ENCODE data around the gene ACOT9. TPM values are rescaled to one million over a fixed set of nuclear protein-coding genes. Genes with fewer than 3 reads are reported as not detected.
A peak's percentile ranks its signal among the peaks of the same experiment; 100 is the strongest.
"Not testable (repeated sequence)": the region's sequence is repeated elsewhere in the genome, so short reads cannot be mapped to it uniquely, and the experiment has no call there.

ACOT9 gene
- total RNA-seq, 2 experiments from 2014 or later = 22.1 to 23.1 TPM

- H3K27me3 Mint-ChIP-seq = no peaks in the 10 kb centered on the region
- H3K4me3 Mint-ChIP-seq = no peak overlapping the region
- H3K27ac Mint-ChIP-seq = no peak overlapping the region
- H3K4me1 Mint-ChIP-seq = peaks cover 14% of the 10 kb centered on the region
- peaks cover 2% of the 10 kb centered on the region for H3K36me3 Mint-ChIP-seq
- H3K9me3 Mint-ChIP-seq = no peaks in the 10 kb centered on the region
- no peak for DNase-seq
These were observed 2.7 kb upstream of the ACOT9 start for GRCh38 chrX:23745786-23746185.

DNA sequence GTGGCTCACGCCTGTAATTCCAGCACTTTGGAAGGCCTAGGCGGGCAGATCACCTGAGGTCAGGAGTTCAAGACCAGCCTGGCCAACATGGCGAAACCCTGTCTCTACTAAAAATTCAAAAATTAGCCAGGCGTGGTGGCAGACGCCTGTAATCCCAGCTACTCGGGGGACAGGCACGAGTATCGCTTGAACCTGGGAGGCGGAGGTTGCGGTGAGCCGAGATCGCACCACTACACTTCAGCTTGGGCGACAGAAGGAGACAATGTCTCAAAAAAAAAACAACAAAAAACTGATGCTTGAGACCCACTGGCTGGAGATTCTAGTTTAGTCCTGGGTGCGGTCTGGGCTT lies 521 bp upstream of the ACOT9 start:
- Mint-ChIP-seq H3K27ac (peak overlapping the region; percentile 87), H3K4me3 (peak overlapping the region; percentile 89), H3K4me1 (peaks cover 14% of the 10 kb centered on the region)
- H3K27me3 Mint-ChIP-seq, H3K9me3 Mint-ChIP-seq, DNase-seq, H3K36me3 Mint-ChIP-seq: not testable (repeated sequence)

- peaks cover 2% of the 10 kb centered on the region for H3K36me3 Mint-ChIP-seq
- H3K4me3 Mint-ChIP-seq = peak overlapping the region; percentile 89
- no peaks in the 10 kb centered on the region for H3K27me3 Mint-ChIP-seq
- no peaks in the 10 kb centered on the region for H3K9me3 Mint-ChIP-seq
- peak; percentile 14 for DNase-seq
- H3K27ac Mint-ChIP-seq = peak overlapping the region; percentile 87
- peaks cover 14% of the 10 kb centered on the region for H3K4me1 Mint-ChIP-seq
These were observed 841 bp downstream of the ACOT9 start for GRCh38 chrX:23742174-23742696.

DNA sequence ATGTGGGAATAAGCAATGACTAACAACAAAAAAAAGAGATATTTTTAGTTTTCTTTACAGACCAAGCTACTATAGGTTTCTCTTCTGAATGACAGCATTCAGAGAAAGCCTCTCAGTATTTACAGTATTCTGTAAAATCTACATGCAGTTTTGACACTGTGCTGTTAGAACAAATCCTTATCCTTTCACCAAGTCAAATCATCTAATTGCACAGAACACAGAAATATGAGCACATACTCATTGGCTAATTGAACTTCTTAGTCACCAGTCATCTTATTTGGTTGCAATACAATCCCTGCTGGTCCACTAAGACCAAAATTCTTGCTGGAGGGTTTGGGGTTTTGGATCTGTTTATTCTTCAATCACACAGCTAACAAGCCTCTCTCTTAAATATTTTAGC lies 5.7 kb downstream of the ACOT9 start:
- no peak overlapping the region for H3K27ac Mint-ChIP-seq
- no peak overlapping the region for H3K4me3 Mint-ChIP-seq
- H3K27me3 Mint-ChIP-seq = no peaks in the 10 kb centered on the region
- H3K36me3 Mint-ChIP-seq = peaks cover 6% of the 10 kb centered on the region
- no peaks in the 10 kb centered on the region for H3K9me3 Mint-ChIP-seq
- peaks cover 22% of the 10 kb centered on the region for H3K4me1 Mint-ChIP-seq
- DNase-seq = no peak

- Mint-ChIP-seq H3K27me3 (no peaks in the 10 kb centered on the region), H3K27ac (no peak overlapping the region), H3K4me3 (no peak overlapping the region), H3K4me1 (peaks cover 15% of the 10 kb centered on the region), H3K9me3 (no peaks in the 10 kb centered on the region), H3K36me3 (peaks cover 4% of the 10 kb centered on the region)
- no peak for DNase-seq
These were observed 7.0 kb downstream of the ACOT9 start for GRCh38 chrX:23736030-23736429.

- Mint-ChIP-seq H3K27me3 (no peaks in the 10 kb centered on the region), H3K36me3 (peaks cover 8% of the 10 kb centered on the region), H3K9me3 (no peaks in the 10 kb centered on the region), H3K27ac (peak overlapping the region; percentile 76), H3K4me1 (peaks cover 15% of the 10 kb centered on the region), H3K4me3 (no peak overlapping the region)
- no peak for DNase-seq
These were observed 10.4 kb downstream of the ACOT9 start for GRCh38 chrX:23732704-23733103.

DNA sequence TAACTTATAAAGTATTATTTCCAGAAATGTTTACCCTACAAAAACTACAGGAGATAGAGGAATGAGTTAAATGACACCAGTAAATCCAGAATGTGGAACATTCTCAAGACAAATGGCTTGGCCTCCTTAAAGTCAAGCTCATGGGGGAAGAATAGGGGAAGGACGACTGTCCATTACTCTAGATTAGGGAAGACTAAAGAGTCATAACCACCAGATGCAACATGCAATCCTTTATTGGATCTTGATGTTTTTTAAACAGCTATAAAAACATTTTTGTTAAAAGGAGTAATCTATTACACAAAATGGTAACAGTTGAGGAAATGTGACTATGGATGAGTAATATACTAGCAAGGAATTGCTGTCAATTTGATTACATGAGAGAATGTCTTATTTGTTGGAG lies 11.1 kb downstream of the ACOT9 start:
- no peak overlapping the region for H3K4me3 Mint-ChIP-seq
- H3K4me1 Mint-ChIP-seq = peaks cover 15% of the 10 kb centered on the region
- H3K27ac Mint-ChIP-seq = no peak overlapping the region
- DNase-seq = no peak
- no peaks in the 10 kb centered on the region for H3K9me3 Mint-ChIP-seq
- peaks cover 8% of the 10 kb centered on the region for H3K36me3 Mint-ChIP-seq
- no peaks in the 10 kb centered on the region for H3K27me3 Mint-ChIP-seq

DNA sequence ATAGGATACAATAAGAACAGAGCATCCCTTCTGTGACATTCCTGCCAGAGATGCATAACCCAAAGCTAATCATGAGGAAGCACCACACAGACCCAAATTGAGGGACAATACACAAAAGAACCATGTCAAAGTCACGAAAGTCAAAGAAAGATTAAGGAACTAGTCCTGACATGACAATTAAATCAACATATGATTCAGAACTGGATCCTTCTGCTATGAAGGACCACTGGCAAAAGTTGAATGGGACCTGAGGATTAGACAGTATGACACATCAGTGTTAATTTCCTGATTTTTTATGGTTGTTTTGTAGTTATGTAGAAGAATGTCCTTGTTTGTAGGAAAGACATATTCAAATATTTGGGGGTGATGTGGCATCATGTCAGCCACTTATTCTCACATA lies 13.9 kb downstream of the ACOT9 start:
- H3K27ac Mint-ChIP-seq = no peak overlapping the region
- H3K36me3 Mint-ChIP-seq = peaks cover 11% of the 10 kb centered on the region
- H3K27me3 Mint-ChIP-seq = no peaks in the 10 kb centered on the region

DNA sequence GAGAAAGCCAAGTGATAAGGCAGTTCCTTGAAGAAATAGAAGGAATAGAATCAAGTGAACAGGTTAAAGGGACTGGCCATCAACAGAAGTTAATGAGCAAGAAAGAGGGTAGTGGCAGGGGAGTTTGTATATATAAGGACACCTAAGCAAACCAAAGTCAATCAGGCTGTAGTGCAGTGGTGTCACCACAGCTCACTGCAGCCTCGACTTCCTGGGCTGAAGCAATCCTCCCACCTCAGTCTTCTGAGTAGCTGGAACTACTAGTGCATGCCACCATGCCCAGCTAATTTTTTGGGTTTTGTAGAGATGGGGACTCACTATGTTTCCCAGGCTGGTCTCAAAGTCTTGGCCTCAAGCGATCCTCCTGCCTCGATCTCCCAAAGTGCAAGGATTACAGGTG lies 15.9 kb downstream of the ACOT9 start:
- peaks cover 11% of the 10 kb centered on the region for H3K36me3 Mint-ChIP-seq
- H3K4me1 Mint-ChIP-seq = no peaks in the 10 kb centered on the region
- H3K4me3 Mint-ChIP-seq = no peak overlapping the region
- no peaks in the 10 kb centered on the region for H3K27me3 Mint-ChIP-seq
- no peak for DNase-seq
- H3K27ac Mint-ChIP-seq = no peak overlapping the region
- no peaks in the 10 kb centered on the region for H3K9me3 Mint-ChIP-seq

More for the DNA sequence above, 13.9 kb downstream of the ACOT9 start:
- no peak for DNase-seq
- Mint-ChIP-seq H3K4me1 (peaks cover 9% of the 10 kb centered on the region), H3K9me3 (no peaks in the 10 kb centered on the region), H3K4me3 (no peak overlapping the region)

- Mint-ChIP-seq H3K27me3 (no peaks in the 10 kb centered on the region), H3K27ac (no peak overlapping the region), H3K36me3 (peaks cover 11% of the 10 kb centered on the region)
These were observed 16.9 kb downstream of the ACOT9 start for GRCh38 chrX:23726191-23726590.

DNA sequence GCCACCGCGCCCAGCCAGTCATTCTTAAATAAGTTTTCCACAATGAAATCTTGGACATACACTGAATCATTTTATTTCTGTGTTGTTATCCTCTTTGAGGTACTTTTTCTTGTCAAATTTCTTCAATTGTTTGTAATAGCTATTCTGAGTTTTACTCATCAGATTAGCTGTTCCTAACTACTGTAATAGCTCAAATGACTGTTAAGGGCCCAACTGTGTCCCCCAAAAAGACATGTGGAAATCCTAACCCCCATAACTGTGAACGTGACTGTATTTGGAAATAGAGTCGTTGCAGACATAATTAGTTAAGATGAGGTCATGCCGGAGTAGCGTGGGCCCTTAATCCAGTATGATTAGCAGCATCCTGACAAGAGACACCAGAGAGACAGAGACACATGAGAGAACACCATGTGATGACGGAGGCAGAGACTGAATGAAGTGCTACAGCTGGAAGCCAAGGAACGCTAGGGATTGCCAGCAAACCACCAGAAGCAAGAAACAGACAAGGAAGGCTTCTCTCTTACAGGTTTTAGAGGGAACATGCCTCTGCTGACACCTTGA lies 22.9 kb downstream of the ACOT9 start:
- Mint-ChIP-seq H3K36me3 (peaks cover 3% of the 10 kb centered on the region), H3K4me3 (no peak overlapping the region), H3K27ac (no peak overlapping the region), H3K9me3 (no peaks in the 10 kb centered on the region), H3K4me1 (no peaks in the 10 kb centered on the region), H3K27me3 (no peaks in the 10 kb centered on the region)
- DNase-seq = no peak

More at GRCh38 chrX:23726191-23726590, 16.9 kb downstream of the ACOT9 start:
- H3K9me3 Mint-ChIP-seq = no peaks in the 10 kb centered on the region
- no peak for DNase-seq
- no peak overlapping the region for H3K4me3 Mint-ChIP-seq
- H3K4me1 Mint-ChIP-seq = no peaks in the 10 kb centered on the region

DNA sequence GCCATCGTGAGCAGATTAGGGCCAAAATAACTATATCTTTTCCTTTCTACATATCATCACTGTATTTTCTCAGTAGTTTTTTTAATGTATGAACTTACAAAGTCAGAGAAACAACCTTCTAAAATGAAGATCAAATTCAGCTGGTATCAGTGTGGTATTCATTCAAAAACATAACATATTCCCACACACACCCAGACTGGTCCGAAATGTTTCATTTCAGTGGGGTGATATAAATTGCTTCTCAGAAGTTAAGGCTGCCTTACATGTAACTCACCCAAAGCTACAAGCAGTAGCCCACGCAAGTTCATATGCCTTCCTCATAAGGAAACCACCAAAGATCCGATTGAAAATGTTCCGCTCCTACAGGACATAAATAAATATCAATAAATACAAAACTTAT lies 37.8 kb downstream of the ACOT9 start:
- no peak overlapping the region for H3K27ac Mint-ChIP-seq

DNA sequence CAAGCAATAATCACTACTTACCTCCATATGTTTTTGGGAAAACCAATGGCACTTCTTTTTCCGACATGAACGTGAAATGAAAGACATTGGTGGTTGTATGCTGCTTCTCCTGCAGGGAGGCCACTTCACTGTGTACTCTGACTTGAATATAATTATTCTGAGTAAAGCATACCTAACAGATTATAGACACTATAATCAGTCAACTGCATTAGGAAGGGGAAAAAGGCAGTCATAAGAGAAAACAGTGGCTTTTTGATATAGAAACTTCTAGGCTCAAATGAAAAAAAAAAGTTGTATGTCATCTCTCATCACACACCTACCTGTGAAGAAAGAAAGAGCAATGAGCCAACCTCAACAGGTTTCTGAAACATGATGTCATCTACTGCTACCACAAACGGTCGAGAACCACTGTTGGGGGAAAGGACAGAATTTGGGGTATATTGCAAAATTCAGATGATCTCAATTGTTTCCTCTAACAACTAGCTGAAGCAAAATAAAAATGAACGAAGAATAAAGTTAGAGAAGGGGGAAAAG lies 38.3 kb downstream of the ACOT9 start:
- DNase-seq = no peak
- no peak overlapping the region for H3K27ac Mint-ChIP-seq
- H3K36me3 Mint-ChIP-seq = peaks cover 11% of the 10 kb centered on the region
- no peaks in the 10 kb centered on the region for H3K4me1 Mint-ChIP-seq
- no peaks in the 10 kb centered on the region for H3K9me3 Mint-ChIP-seq
- no peak overlapping the region for H3K4me3 Mint-ChIP-seq
- H3K27me3 Mint-ChIP-seq = no peaks in the 10 kb centered on the region

More for the DNA sequence above, 37.8 kb downstream of the ACOT9 start:
- no peak for DNase-seq
- Mint-ChIP-seq H3K9me3 (no peaks in the 10 kb centered on the region), H3K4me1 (no peaks in the 10 kb centered on the region), H3K36me3 (peaks cover 8% of the 10 kb centered on the region), H3K4me3 (no peak overlapping the region), H3K27me3 (no peaks in the 10 kb centered on the region)

DNA sequence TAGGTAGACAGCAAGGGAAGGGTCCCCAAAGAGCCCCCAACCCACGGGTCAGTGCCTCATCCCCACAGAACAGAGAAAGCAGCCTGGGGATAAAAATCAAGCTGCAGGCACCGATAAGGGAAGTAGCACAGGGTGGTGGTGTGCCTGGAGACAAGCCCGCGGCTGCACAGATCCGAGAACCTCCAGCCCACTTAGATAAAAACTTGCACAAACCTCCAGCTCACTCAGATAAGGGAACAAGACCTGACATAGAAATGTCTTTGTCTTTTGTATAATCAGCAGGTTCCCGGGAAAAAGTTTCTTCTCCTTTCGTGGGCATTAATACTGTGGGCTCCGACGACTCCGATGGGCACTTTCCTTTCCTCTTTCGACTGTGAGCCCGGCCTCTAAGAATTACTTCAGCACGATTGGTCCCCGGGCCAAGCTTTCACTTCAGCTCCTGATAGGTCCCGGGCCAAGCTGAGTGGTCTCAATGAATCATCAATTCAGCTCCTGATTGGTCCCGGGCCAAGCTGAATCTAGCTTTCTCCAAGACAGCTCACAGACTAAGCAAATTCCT lies 43.4 kb downstream of the ACOT9 start:
- H3K4me1 Mint-ChIP-seq = no peaks in the 10 kb centered on the region
- H3K4me3 Mint-ChIP-seq = peak overlapping the region; percentile 70
- H3K27me3 Mint-ChIP-seq = no peaks in the 10 kb centered on the region
- peaks cover 11% of the 10 kb centered on the region for H3K36me3 Mint-ChIP-seq
- peak; percentile 25 for DNase-seq
- no peak overlapping the region for H3K27ac Mint-ChIP-seq
- no peaks in the 10 kb centered on the region for H3K9me3 Mint-ChIP-seq

GRCh38 chrX:23694606-23695005 lies 48.5 kb downstream of the ACOT9 start:
- H3K4me3 Mint-ChIP-seq = no peak overlapping the region

GRCh38 chrX:23692166-23692565 lies 50.9 kb downstream of the ACOT9 start:
- H3K9me3 Mint-ChIP-seq = no peaks in the 10 kb centered on the region
- H3K36me3 Mint-ChIP-seq = no peaks in the 10 kb centered on the region
- no peaks in the 10 kb centered on the region for H3K27me3 Mint-ChIP-seq
- no peak overlapping the region for H3K27ac Mint-ChIP-seq
- DNase-seq = no peak
- no peaks in the 10 kb centered on the region for H3K4me1 Mint-ChIP-seq
- H3K4me3 Mint-ChIP-seq = no peak overlapping the region

More at GRCh38 chrX:23694606-23695005, 48.5 kb downstream of the ACOT9 start:
- peak; percentile 11 for DNase-seq
- Mint-ChIP-seq H3K4me1 (no peaks in the 10 kb centered on the region), H3K36me3 (no peaks in the 10 kb centered on the region), H3K27ac (no peak overlapping the region), H3K9me3 (no peaks in the 10 kb centered on the region), H3K27me3 (no peaks in the 10 kb centered on the region)

Measured in activated naive CD8-positive, alpha-beta T cell treated with anti-CD3 and anti-CD28 coated beads for 36 hours (primary cell).